K562 (cell line): ENCODE measurements around the gene ERMP1.
"Not testable (repeated sequence)": the region's sequence is repeated elsewhere in the genome, so short reads cannot be mapped to it uniquely, and the experiment has no call there.

Experiments
- CTCF ChIP-seq, 3 experiments: IDR thresholded peaks in 2 of 3; conservative IDR thresholded peaks in 1 of 3; 2 replicates each; pipeline ENCODE4 v1.5.1; 2011 to 2012; ENCODE audit warnings: low read length in 3 of 3, mild to moderate bottlenecking in 3 of 3, control low read depth in 2 of 3, improper control_type of control experiment in 1 of 3, inconsistent platforms in 1 of 3, low read depth in 1 of 3, mixed read lengths in 1 of 3, moderate library complexity in 1 of 3; ENCODE audit not compliant: insufficient read depth in 2 of 3
- FOXK2 ChIP-seq, 2 experiments: fragments of 450-650 bp; IDR thresholded peaks in 1 of 2; conservative IDR thresholded peaks in 1 of 2; 2 replicates each; pipeline ENCODE4 v1.6.1; 2016; ENCODE audit warnings: low read depth in 2 of 2, mild to moderate bottlenecking in 1 of 2
- NRF1 ChIP-seq, 2 experiments: fragments of 450-650 bp; IDR thresholded peaks in 1 of 2; conservative IDR thresholded peaks in 1 of 2; 2 replicates each; pipeline ENCODE4 v1.6.1; 2014; ENCODE audit warnings: mild to moderate bottlenecking in 2 of 2
- PTBP1 ChIP-seq: fragments of 200-400 bp; formaldehyde crosslinking; IDR thresholded peaks from 2 replicates; pipeline ENCODE4 v1.6.1; 2017; ENCODE audit warnings: low read depth, low read length
- SRSF7 ChIP-seq: fragments of 200-400 bp; formaldehyde crosslinking; optimal IDR thresholded peaks from 2 replicates; pipeline ENCODE3; 2017; ENCODE audit warnings: mild to moderate bottlenecking, low read depth, low read length
- ZNF449 ChIP-seq: fragments of 250-450 bp; sonication (Bioruptor Pico); IDR thresholded peaks from 2 replicates; pipeline ENCODE4 v1.8.0; 2022; ENCODE audit warnings: moderate library complexity, mild to moderate bottlenecking, inconsistent platforms
- ZNF511 ChIP-seq: sonication (generic); formaldehyde crosslinking; IDR thresholded peaks from 2 replicates; pipeline ENCODE4 v1.8.0; 2022; ENCODE audit warnings: mild to moderate bottlenecking, missing genetic modification reagents

- not testable (repeated sequence) for TF ChIP-seq PTBP1; ZNF449 (CRISPR knock-in tag); ZNF511 (CRISPR knock-in tag); SRSF7; CTCF (IDR thresholded peaks at IDR 0.05 in 2 of 3, conservative IDR thresholded peaks at IDR 0.05 in 1 of 3; ENCODE audit: insufficient read depth in 2 of 3, low read depth in 1 of 3, low read length in 3 of 3); FOXK2 (conservative IDR thresholded peaks at IDR 0.05 in 1 of 2, IDR thresholded peaks at IDR 0.05 in 1 of 2; ENCODE audit: low read depth in 2 of 2); NRF1 (conservative IDR thresholded peaks at IDR 0.05 in 1 of 2, IDR thresholded peaks at IDR 0.05 in 1 of 2)
Measured at GRCh38 chr9:5783420-5783819, 49.5 kb downstream of the ERMP1 start.
